Mesendoderm (in vitro differentiated cells): ENCODE measurements around the gene PUSL1.
A peak's percentile ranks its signal among the peaks of the same experiment; 100 is the strongest.

Experiments used
- DNase-seq: peaks from one replicate; pipeline ENCODE4 v3.0.0; 2013
- H2AK5ac ChIP-seq: 2 replicates; pipeline ENCODE4 v1.6.1; 2013; ENCODE audit warnings: low read length, inconsistent platforms
- H2BK120ac ChIP-seq: 2 replicates; pipeline ENCODE4 v1.6.1; 2013; ENCODE audit warnings: low read depth, mild to moderate bottlenecking, low read length, moderate library complexity, mixed read lengths
- H2BK15ac ChIP-seq: replicated peaks from 2 replicates; pipeline ENCODE4 v1.6.1; 2013; ENCODE audit warnings: low read depth, mild to moderate bottlenecking, moderate library complexity
- H2BK5ac ChIP-seq: 2 replicates; pipeline ENCODE4 v1.6.1; 2013; ENCODE audit warnings: low read length, inconsistent platforms
- H3K18ac ChIP-seq: 2 replicates; pipeline ENCODE4 v1.6.1; 2013; ENCODE audit warnings: mild to moderate bottlenecking, low read length, mixed read lengths
- H3K23ac ChIP-seq: one replicate; pipeline ENCODE4 v1.6.1; 2013; ENCODE audit warnings: low read length
- H3K27ac ChIP-seq: 2 replicates; pipeline ENCODE4 v1.5.1; 2013; ENCODE audit warnings: low read depth, mild to moderate bottlenecking, inconsistent platforms, low read length, moderate library complexity
- H3K27me3 ChIP-seq: 2 replicates; pipeline ENCODE4 v1.6.1; 2013; ENCODE audit warnings: low read length, control low read depth, mild to moderate bottlenecking, inconsistent platforms; ENCODE audit not compliant: insufficient read depth, poor library complexity
- H3K36me3 ChIP-seq: 2 replicates; pipeline ENCODE4 v1.6.1; 2013; ENCODE audit warnings: low read length, inconsistent platforms; ENCODE audit not compliant: control insufficient read depth, insufficient read depth
- H3K4ac ChIP-seq: one replicate; pipeline ENCODE4 v1.6.1; 2013; ENCODE audit warnings: low read depth, mild to moderate bottlenecking, low read length, moderate library complexity
- H3K4me1 ChIP-seq: 2 replicates; pipeline ENCODE4 v1.6.1; 2013; ENCODE audit warnings: low read depth, low read length, inconsistent platforms; ENCODE audit not compliant: control insufficient read depth
- H3K4me2 ChIP-seq: 2 replicates; pipeline ENCODE4 v1.6.1; 2013; ENCODE audit warnings: low read length
- H3K4me3 ChIP-seq: 2 replicates; pipeline ENCODE4 v1.5.1; 2013; ENCODE audit warnings: mild to moderate bottlenecking, low read length
- H3K56ac ChIP-seq: one replicate; pipeline ENCODE4 v1.6.1; 2013; ENCODE audit warnings: low read length
- H3K79me1 ChIP-seq: 2 replicates; pipeline ENCODE4 v1.6.1; 2013; ENCODE audit warnings: low read length, inconsistent platforms
- H3K79me2 ChIP-seq: 2 replicates; pipeline ENCODE4 v1.6.1; 2013; ENCODE audit warnings: mild to moderate bottlenecking, low read length; ENCODE audit not compliant: control insufficient read depth, insufficient read depth
- H3K9ac ChIP-seq: 2 replicates; pipeline ENCODE4 v1.6.1; 2013; ENCODE audit warnings: low read length, inconsistent platforms
- H4K5ac ChIP-seq: one replicate; pipeline ENCODE4 v1.6.1; 2013; ENCODE audit warnings: low read length
- H4K8ac ChIP-seq: one replicate; pipeline ENCODE4 v1.6.1; 2013; ENCODE audit warnings: low read depth, mild to moderate bottlenecking, control low read depth, low read length, moderate library complexity
- WGBS: extraction: QIAGEN DNeasy Blood & Tissue Kit; methylation state at CpG from one replicate; pipeline ENCODE4 v1.1.7; 2013; ENCODE audit warnings: low lambda C conversion rate, missing lambda C conversion rate; ENCODE audit not compliant: insufficient coverage; ENCODE audit errors: extremely low coverage; 5-methylcytosine and 5-hydroxymethylcytosine counted together

PUSL1 gene

GRCh38 chr1:1305300-1306069, 2.9 kb upstream of the PUSL1 start:
- Histone ChIP-seq H3K79me1 (peaks cover 11% of the 10 kb centered on the region), H3K27ac (peak overlapping the region; percentile 68)
- DNase-seq, result peak; percentile 72

DNA sequence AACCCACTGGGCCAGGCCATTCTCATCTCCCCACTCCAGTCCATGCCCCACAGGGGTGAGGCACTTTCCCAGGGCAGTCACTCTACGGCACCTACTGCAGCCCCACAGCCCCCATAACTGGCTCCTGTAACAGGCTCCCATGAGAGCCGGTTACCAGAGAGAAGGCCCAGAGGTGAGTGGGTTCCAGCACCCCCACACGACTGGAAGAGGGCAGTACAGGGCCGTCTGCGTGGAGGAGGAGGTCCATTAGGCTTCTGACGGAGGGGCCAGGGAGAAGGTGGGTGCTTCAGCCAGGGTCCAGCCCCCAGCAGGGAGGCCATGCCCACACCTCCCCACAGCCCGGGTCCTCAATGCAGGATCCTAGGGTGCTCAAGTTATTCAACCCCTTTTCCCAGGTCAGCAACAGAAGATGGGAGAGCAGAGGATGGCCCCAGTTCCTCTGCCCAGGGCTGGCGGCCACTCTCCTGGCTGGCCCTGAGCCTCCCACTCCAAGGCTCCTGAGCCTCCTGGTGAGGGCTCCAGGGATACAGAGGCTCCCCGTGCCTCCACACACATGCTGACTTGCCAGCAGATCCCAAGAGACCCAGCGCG, 2.2 kb upstream of the PUSL1 start:
- Histone ChIP-seq H2BK120ac (no peak overlapping the region), H4K8ac (no peak overlapping the region), H3K23ac (no peak overlapping the region), H3K36me3 (peaks cover 2% of the 10 kb centered on the region), H3K79me2 (peaks cover 3% of the 10 kb centered on the region), H3K27me3 (no peaks in the 10 kb centered on the region), H2BK5ac (no peak overlapping the region), H3K4ac (peak overlapping the region; percentile 70), H3K27ac (no peak overlapping the region), H3K56ac (peak overlapping the region; percentile 95), H4K5ac (no peak overlapping the region), H3K4me1 (peaks cover 11% of the 10 kb centered on the region), H3K18ac (peak overlapping the region; percentile 43), H3K4me3 (no peak overlapping the region), H3K4me2 (no peak overlapping the region), H3K9ac (peak overlapping the region; percentile 62), H2AK5ac (no peak overlapping the region), H3K79me1 (peaks cover 11% of the 10 kb centered on the region), H2BK15ac (no peak overlapping the region)
- peak; percentile 54 for DNase-seq
- WGBS, result no CpG with 5 or more reads among the region's 11 CpGs

More at GRCh38 chr1:1305300-1306069, 2.9 kb upstream of the PUSL1 start:
- H2BK15ac ChIP-seq, result no peak overlapping the region
- H2BK5ac ChIP-seq, result no peak overlapping the region
- no peak overlapping the region for H2AK5ac ChIP-seq
- H3K9ac ChIP-seq, result peak overlapping the region; percentile 65
- H3K4me2 ChIP-seq, result peak overlapping the region; percentile 10
- WGBS, result no CpG with 5 or more reads among the region's 25 CpGs
- peaks cover 11% of the 10 kb centered on the region for H3K4me1 ChIP-seq
- no peak overlapping the region for H2BK120ac ChIP-seq
- H3K23ac ChIP-seq, result no peak overlapping the region
- H3K4me3 ChIP-seq, result no peak overlapping the region
- peak overlapping the region; percentile 70 for H3K4ac ChIP-seq
- H3K36me3 ChIP-seq, result peaks cover 2% of the 10 kb centered on the region
- no peak overlapping the region for H4K8ac ChIP-seq
- peak overlapping the region; percentile 82 for H3K56ac ChIP-seq
- H3K79me2 ChIP-seq, result peaks cover 3% of the 10 kb centered on the region
- H4K5ac ChIP-seq, result no peak overlapping the region
- H3K27me3 ChIP-seq, result no peaks in the 10 kb centered on the region
- H3K18ac ChIP-seq, result peak overlapping the region; percentile 43

DNA sequence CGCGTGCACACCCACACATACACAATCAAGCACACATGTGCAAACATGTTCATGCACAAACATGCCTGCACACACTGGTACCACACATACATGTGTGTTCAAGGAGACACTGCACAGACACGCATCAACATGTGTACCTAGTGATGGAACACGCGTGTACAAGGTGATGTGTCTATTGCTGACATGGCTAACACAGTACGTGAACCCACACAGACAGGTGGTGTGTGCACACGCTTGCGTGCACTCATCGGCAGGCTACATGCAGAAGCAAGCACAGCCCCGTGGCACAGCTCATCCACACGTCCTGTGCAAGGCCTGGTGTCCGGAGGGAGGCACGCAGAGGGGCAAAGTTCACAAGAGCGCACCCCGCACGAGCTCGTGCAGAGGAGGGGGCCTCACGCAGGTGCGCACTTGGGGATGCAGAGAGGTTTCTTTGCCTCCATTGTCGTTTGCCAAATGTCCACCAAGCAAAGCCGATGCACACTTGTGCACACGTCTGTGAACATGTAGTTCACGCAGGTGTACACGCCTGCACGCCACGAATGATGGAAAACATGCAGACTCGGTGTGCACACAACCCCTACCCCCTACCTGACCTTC, 1.6 kb upstream of the PUSL1 start:
- no peak overlapping the region for H2BK120ac ChIP-seq
- peaks cover 5% of the 10 kb centered on the region for H3K36me3 ChIP-seq
- H3K4me3 ChIP-seq, result peak overlapping the region; percentile 74
- peak overlapping the region; percentile 17 for H2AK5ac ChIP-seq
- H3K18ac ChIP-seq, result no peak overlapping the region
- no peak overlapping the region for H2BK15ac ChIP-seq
- peak overlapping the region; percentile 95 for H3K56ac ChIP-seq
- no peak overlapping the region for H4K8ac ChIP-seq
- no peak overlapping the region for H3K23ac ChIP-seq
- H3K27ac ChIP-seq, result no peak overlapping the region
- no peak overlapping the region for H3K4ac ChIP-seq
- H3K9ac ChIP-seq, result peak overlapping the region; percentile 94
- peaks cover 11% of the 10 kb centered on the region for H3K79me1 ChIP-seq
- H3K27me3 ChIP-seq, result no peaks in the 10 kb centered on the region
- no peak overlapping the region for H2BK5ac ChIP-seq
- no peak overlapping the region for H4K5ac ChIP-seq
- DNase-seq, result no peak
- peaks cover 3% of the 10 kb centered on the region for H3K79me2 ChIP-seq
- peak overlapping the region; percentile 89 for H3K4me2 ChIP-seq
- H3K4me1 ChIP-seq, result peaks cover 11% of the 10 kb centered on the region
- WGBS, result no CpG with 5 or more reads among the region's 27 CpGs

- H3K27me3 ChIP-seq, result no peaks in the 10 kb centered on the region
- H2AK5ac ChIP-seq, result no peak overlapping the region
- H2BK120ac ChIP-seq, result no peak overlapping the region
- peak overlapping the region; percentile 95 for H3K56ac ChIP-seq
- no peak overlapping the region for H4K8ac ChIP-seq
- peak overlapping the region; percentile 15 for H3K18ac ChIP-seq
- WGBS, result no CpG with 5 or more reads among the region's 83 CpGs
- peak overlapping the region; percentile 26 for H3K27ac ChIP-seq
- H3K79me1 ChIP-seq, result peaks cover 11% of the 10 kb centered on the region
- H3K4ac ChIP-seq, result peak overlapping the region; percentile 73
- no peak for DNase-seq
- H3K4me2 ChIP-seq, result peak overlapping the region; percentile 89
- H3K9ac ChIP-seq, result peak overlapping the region; percentile 94
- H3K4me3 ChIP-seq, result peak overlapping the region; percentile 74
- no peak overlapping the region for H2BK15ac ChIP-seq
- peaks cover 3% of the 10 kb centered on the region for H3K79me2 ChIP-seq
- H3K4me1 ChIP-seq, result peaks cover 11% of the 10 kb centered on the region
- peaks cover 5% of the 10 kb centered on the region for H3K36me3 ChIP-seq
- no peak overlapping the region for H2BK5ac ChIP-seq
- H4K5ac ChIP-seq, result no peak overlapping the region
- H3K23ac ChIP-seq, result no peak overlapping the region
Observed at GRCh38 chr1:1307261-1307922, 1.0 kb upstream of the PUSL1 start.

GRCh38 chr1:1308756-1309250, 406 bp downstream of the PUSL1 start:
- Histone ChIP-seq H3K4me1 (peaks cover 11% of the 10 kb centered on the region), H2BK120ac (no peak overlapping the region), H3K79me2 (peaks cover 3% of the 10 kb centered on the region), H3K4ac (no peak overlapping the region), H3K36me3 (peaks cover 15% of the 10 kb centered on the region), H3K79me1 (peaks cover 11% of the 10 kb centered on the region), H4K8ac (no peak overlapping the region), H2BK5ac (no peak overlapping the region), H2BK15ac (no peak overlapping the region), H3K27ac (peak overlapping the region; percentile 15), H3K9ac (peak overlapping the region; percentile 91), H4K5ac (no peak overlapping the region), H3K27me3 (no peaks in the 10 kb centered on the region), H3K4me2 (peak overlapping the region; percentile 87), H2AK5ac (no peak overlapping the region), H3K18ac (peak overlapping the region; percentile 29), H3K23ac (peak overlapping the region; percentile 45), H3K4me3 (peak overlapping the region; percentile 73), H3K56ac (peak overlapping the region; percentile 92)
- no CpG with 5 or more reads among the region's 66 CpGs for WGBS
- DNase-seq, result no peak
